Esophagus muscularis mucosa (tissue), 4 donors: ENCODE measurements around the gene LMBRD2. TPM values are rescaled to one million over a fixed set of nuclear protein-coding genes. Genes with fewer than 3 reads are reported as not detected.

Experiments used
- DNase-seq: peaks from one replicate; pipeline ENCODE4 v3.0.0-alpha.2; 2017; ENCODE audit errors: extremely low spot score
- H3K27ac ChIP-seq, 4 donors: fragments of 200-600 bp; sonication (generic); replicated peaks in 1 of 4; 1 replicate in 3 of 4; 2 replicates in 1 of 4; pipeline ENCODE4 v1.5.1; 2016 to 2019; ENCODE audit warnings: mild to moderate bottlenecking in 1 of 4
- H3K27me3 ChIP-seq, 4 donors: fragments of 200-600 bp; sonication (generic); one replicate each; pipeline versions ENCODE4 v1.5.1 to v1.6.0; 2016 to 2019
- H3K36me3 ChIP-seq, 4 donors: fragments of 200-600 bp; sonication (generic); one replicate each; pipeline ENCODE4 v1.5.1; 2016 to 2019
- H3K4me1 ChIP-seq, 4 donors: fragments of 200-600 bp; sonication (generic); one replicate each; pipeline ENCODE4 v1.5.1; 2016 to 2019
- H3K4me3 ChIP-seq, 4 donors: fragments of 200-600 bp; sonication (generic); 1 replicate in 2 of 4; 2 replicates in 2 of 4; pipeline ENCODE4 v1.5.1; 2016 to 2019; ENCODE audit warnings: mild to moderate bottlenecking in 4 of 4, moderate library complexity in 1 of 4
- H3K9me3 ChIP-seq, 4 donors: fragments of 200-600 bp; sonication (generic); 1 replicate in 3 of 4; 2 replicates in 1 of 4; pipeline ENCODE4 v1.5.1; 2016 to 2019
- CTCF ChIP-seq, 3 experiments: fragments of 200-600 bp in 2 of 3; fragments of 450-650 bp in 1 of 3; sonication (generic) in 2 of 3; IDR thresholded peaks; one replicate each; pipeline ENCODE4 v1.5.1; 2017 to 2019; ENCODE audit warnings: antibody characterized with exemption in 3 of 3, mild to moderate bottlenecking in 2 of 3, moderate library complexity in 1 of 3
- EP300 ChIP-seq: sonication (generic); formaldehyde crosslinking; IDR thresholded peaks from one replicate; pipeline ENCODE4 v1.6.1; 2017; ENCODE audit warnings: antibody characterized with exemption
- POLR2A ChIP-seq: fragments of 450-650 bp; IDR thresholded peaks from one replicate; pipeline ENCODE4 v1.6.1; 2017; ENCODE audit warnings: antibody characterized with exemption, moderate library complexity, mild to moderate bottlenecking, low read depth
- POLR2AphosphoS5 ChIP-seq, 2 donors: sonication (generic); formaldehyde crosslinking; IDR thresholded peaks; one replicate each; pipeline ENCODE4 v1.6.1; 2017; ENCODE audit warnings: antibody characterized with exemption in 2 of 2
- WGBS: methylation state at CpG from one replicate; pipeline ENCODE4 v1.1.5; 2018; 5-methylcytosine and 5-hydroxymethylcytosine counted together
- intact Hi-C: fragments of 100-400 bp; cut with DNase I; formaldehyde crosslinking; loops from one replicate; pipeline ENCODE4 v1.15.1; 2023
- total RNA-seq, 4 donors: library from RNA; depleted of rRNA; stranded (reverse); fragments of >200 nt; gene quantifications; one replicate each; pipeline versions ENCODE4 v1.1.0 to v1.2.1, GENCODE V29; 2016

The LMBRD2 gene
- total RNA-seq, 4 donors from 2014 or later: 10.4 to 12.5 (median 11.2) TPM

GRCh38 chr5:36066540-36067210 is 85.0 kb downstream of the LMBRD2 start, which contains the start of gene UGT3A2:
Gene UGT3A2 (minus strand): TSS chr5:36066882. CDS start chr5:36066789, 93 bp downstream.
- WGBS: 1% methylated on average over 17 of the region's 22 CpGs
- Histone ChIP-seq H3K36me3 (no peaks in the 10 kb centered on the region), H3K4me1 (peaks cover 0 to 6% (median 0%) of the 10 kb centered on the region in 4 donors), H3K27me3 (peaks cover 0 to 20% (median 0%) of the 10 kb centered on the region in 4 donors), H3K4me3 (no peak within 1 kb of the TSS), H3K9me3 (peaks cover 0 to 4% (median 0%) of the 10 kb centered on the region in 4 donors), H3K27ac (no peak within 1 kb of the TSS)
- TF ChIP-seq EP300 (no peak), POLR2AphosphoS5 (IDR thresholded peaks at IDR 0.05) (no peak), CTCF (IDR thresholded peaks at IDR 0.05) (no peak), POLR2A (no peak)
- DNase-seq: no peak
- intact Hi-C loops: no loop called here

- intact Hi-C loops: no loop called here
- H3K27me3 ChIP-seq: peaks cover 0 to 20% (median 0%) of the 10 kb centered on the region in 4 donors
- no peaks in the 10 kb centered on the region for H3K36me3 ChIP-seq
- TF ChIP-seq POLR2AphosphoS5 (IDR thresholded peaks at IDR 0.05): no peak
- no peak for TF ChIP-seq CTCF (IDR thresholded peaks at IDR 0.05)
- no peak for TF ChIP-seq POLR2A
- no peak for TF ChIP-seq EP300
- WGBS: 53% methylated on average over 7 of the region's 13 CpGs
- no peak for DNase-seq
- H3K4me3 ChIP-seq: no peak overlapping the region
- H3K9me3 ChIP-seq: peaks cover 0 to 4% (median 0%) of the 10 kb centered on the region in 4 donors
- peaks cover 0 to 6% (median 0%) of the 10 kb centered on the region in 4 donors for H3K4me1 ChIP-seq
- H3K27ac ChIP-seq: no peak overlapping the region
These were observed 85.6 kb downstream of the LMBRD2 start for GRCh38 chr5:36066001-36066539.

GRCh38 chr5:36060420-36060887 is 91.2 kb downstream of the LMBRD2 start:
- H3K36me3 ChIP-seq: no peaks in the 10 kb centered on the region
- TF ChIP-seq POLR2A (no peak), EP300 (no peak), POLR2AphosphoS5 (IDR thresholded peaks at IDR 0.05) (no peak)
- H3K27me3 ChIP-seq: no peaks in the 10 kb centered on the region
- no peak for DNase-seq
- 78% methylated on average over 12 of the region's 12 CpGs for WGBS
- peaks cover 0 to 4% (median 0%) of the 10 kb centered on the region in 4 donors for H3K9me3 ChIP-seq
- H3K4me3 ChIP-seq: no peak overlapping the region
- H3K4me1 ChIP-seq: no peaks in the 10 kb centered on the region
- intact Hi-C loops: no loop called here
- no peak overlapping the region for H3K27ac ChIP-seq

GRCh38 chr5:36059571-36060419 is 91.9 kb downstream of the LMBRD2 start:
- no peaks in the 10 kb centered on the region for H3K36me3 ChIP-seq
- no peak overlapping the region for H3K4me3 ChIP-seq
- no peak for TF ChIP-seq POLR2A
- no peak for TF ChIP-seq CTCF (IDR thresholded peaks at IDR 0.05)
- TF ChIP-seq EP300: no peak
- no peak for TF ChIP-seq POLR2AphosphoS5 (IDR thresholded peaks at IDR 0.05)
- WGBS: 79% methylated on average over 5 of the region's 5 CpGs
- H3K4me1 ChIP-seq: no peaks in the 10 kb centered on the region
- DNase-seq: peak; percentile 82
- peaks cover 0 to 4% (median 0%) of the 10 kb centered on the region in 4 donors for H3K9me3 ChIP-seq
- no peak overlapping the region for H3K27ac ChIP-seq
- intact Hi-C loops: no loop called here
- H3K27me3 ChIP-seq: no peaks in the 10 kb centered on the region

GRCh38 chr5:36058776-36059175 is 92.9 kb downstream of the LMBRD2 start:
- no peak overlapping the region for H3K27ac ChIP-seq
- WGBS: 90% methylated on average over 2 of the region's 2 CpGs
- intact Hi-C loops: no loop called here

More at GRCh38 chr5:36058776-36059175, 92.9 kb downstream of the LMBRD2 start:
- peak; percentile 75 for DNase-seq
- Histone ChIP-seq H3K9me3 (peaks cover 0 to 4% (median 0%) of the 10 kb centered on the region in 4 donors), H3K27me3 (no peaks in the 10 kb centered on the region), H3K36me3 (no peaks in the 10 kb centered on the region), H3K4me3 (no peak overlapping the region), H3K4me1 (no peaks in the 10 kb centered on the region)
- TF ChIP-seq POLR2A (no peak), EP300 (no peak), CTCF (IDR thresholded peaks at IDR 0.05) (no peak), POLR2AphosphoS5 (IDR thresholded peaks at IDR 0.05) (no peak)
